Hematopoietic multipotent progenitor cell (in vitro differentiated cells): Measurements from ENCODE around the gene FANCI. TPM values are rescaled to one million over a fixed set of nuclear protein-coding genes. Genes with fewer than 3 reads are reported as not detected.
A peak's percentile ranks its signal among the peaks of the same experiment; 100 is the strongest.

Experiments
- DNase-seq, 3 donors: peaks; one replicate each; pipeline ENCODE4 v3.0.0-alpha.2; 2011 to 2015; ENCODE audit warnings: low read depth in 2 of 3, low spot score in 2 of 3
- total RNA-seq: library from RNA; depleted of rRNA; stranded (reverse); fragments of >200 nt; gene quantifications from one replicate; pipeline ENCODE4 v1.2.3, GENCODE V29; 2012

Gene FANCI
- 9.4 TPM for total RNA-seq

DNA sequence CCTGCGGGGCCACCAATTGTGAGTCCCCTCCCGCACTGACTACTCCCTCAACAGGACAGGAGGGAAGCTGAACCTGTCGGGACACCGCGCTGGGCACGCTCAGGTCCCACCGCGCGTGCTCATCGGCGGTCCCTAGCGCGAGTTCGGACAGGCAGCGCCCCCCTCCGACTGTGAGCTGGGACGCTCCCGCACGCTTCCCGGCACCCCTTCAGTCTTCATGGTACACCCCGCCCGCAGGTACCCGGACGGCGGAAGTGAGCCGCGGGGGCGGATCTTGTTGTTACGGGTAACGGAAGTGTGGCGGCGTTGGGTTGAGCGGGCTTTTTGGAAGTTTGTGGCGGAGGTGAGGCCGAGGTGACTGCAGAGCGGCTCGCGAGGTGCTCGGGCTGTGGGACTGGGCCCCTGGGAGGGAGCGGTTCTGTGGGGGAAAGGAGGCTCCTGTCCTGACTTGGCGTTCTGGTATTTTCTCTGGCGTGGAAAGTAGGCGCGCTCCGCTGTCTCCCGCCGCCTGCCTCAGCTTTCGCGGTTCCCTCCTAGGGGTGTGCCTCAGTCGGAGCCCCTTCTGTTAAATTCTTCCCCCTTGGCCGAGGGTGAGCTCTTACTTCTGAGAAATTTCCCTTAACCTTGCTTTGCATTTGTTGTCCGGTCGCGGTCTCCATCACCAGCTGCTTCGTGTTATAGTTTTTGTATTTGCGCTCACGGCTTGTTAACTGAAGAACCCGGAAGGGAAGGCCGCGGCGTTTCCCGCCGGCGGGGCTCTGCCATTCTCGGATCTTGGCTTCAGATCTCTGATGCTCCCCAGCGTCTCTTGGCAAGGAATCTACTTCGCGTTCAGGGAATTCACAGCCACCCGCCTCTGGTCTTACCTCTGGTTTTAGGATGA is at the start of gene FANCI:
Gene FANCI, plus strand, starts transcription at position 289 of the 883 bp plus-strand sequence. CDS start 3,669 bp downstream, outside the sequence.
- peak; percentile 85 to 96 (median 94) for DNase-seq

DNA sequence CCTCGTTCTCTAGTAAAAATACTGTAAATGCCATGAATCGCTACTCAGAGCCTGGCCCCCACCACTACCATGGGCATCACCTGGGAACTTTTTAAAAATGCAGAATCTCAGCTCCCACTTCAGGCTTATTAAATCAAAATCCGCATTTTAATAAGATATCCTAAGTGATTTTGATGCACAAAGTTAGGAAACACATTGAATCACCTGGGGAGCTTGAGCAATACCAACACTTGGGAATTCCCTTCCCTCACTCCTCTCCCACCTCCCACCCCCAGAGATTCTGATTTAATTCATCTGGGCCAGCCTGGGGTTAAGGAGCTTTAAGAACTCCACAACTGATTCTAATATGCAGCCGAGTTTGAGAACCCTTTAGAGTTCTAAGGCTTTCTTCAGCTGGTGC is 49.2 kb upstream of the FANCI start:
- no peak for DNase-seq

DNA sequence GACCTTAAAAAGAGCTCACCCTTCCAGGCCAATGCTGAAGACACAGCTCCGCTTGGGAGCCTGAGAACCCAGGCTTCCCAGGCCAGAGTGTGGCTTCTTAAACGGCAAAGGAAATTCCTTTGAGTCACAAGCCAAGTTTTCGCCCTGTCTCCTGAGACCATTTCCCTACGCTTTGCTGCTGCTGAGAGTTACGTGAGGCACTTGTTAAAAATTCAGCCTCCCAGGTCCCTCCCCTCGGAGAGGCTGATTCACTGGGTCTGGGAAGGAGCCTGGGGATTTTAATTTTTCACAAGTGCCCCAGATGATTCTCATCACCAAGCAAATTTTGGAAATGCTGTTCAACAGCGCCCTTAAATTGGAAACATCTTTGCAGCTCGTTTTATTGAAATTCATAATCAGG is 47.9 kb upstream of the FANCI start:
- no peak for DNase-seq

DNA sequence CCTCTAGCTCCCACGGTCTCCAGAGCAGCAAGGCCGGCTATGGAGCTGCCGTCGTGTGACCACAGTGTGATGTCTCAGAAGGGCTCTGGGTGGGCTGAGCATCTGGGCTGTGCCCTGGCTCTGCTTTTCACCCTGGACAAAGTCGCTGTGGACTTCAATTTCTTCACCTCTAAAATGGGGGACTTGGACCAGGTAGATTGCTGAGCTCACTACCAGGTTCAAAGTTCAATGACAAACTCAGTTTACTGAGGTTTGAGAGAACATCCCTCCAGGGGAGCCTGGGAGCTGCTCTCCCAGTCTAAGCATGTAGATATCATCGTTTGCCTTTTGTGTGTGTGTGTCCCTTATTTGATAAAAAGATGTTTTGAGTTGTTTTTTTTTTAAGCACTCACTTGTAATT is 47.5 kb upstream of the FANCI start:
- no peak for DNase-seq

DNA sequence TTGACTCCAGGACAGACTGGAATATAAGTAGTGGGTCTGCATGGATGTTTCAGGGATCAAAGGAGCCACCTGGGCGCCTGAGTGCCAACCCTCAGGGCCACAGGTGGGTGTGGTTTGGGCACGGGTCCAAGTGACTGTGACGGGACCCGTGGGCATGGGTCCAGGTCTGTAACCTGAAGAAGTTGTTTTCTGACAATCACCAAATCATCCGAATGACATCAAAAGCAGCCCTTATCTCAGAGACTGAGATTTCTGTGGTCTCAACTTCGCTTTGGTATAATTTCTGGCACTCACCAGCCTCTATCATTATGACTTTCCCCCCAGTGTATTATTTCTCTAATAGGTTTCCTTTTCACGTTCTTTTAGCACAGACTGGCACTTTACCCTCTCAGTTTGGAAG is 46.8 kb upstream of the FANCI start:
- no peak for DNase-seq

DNA sequence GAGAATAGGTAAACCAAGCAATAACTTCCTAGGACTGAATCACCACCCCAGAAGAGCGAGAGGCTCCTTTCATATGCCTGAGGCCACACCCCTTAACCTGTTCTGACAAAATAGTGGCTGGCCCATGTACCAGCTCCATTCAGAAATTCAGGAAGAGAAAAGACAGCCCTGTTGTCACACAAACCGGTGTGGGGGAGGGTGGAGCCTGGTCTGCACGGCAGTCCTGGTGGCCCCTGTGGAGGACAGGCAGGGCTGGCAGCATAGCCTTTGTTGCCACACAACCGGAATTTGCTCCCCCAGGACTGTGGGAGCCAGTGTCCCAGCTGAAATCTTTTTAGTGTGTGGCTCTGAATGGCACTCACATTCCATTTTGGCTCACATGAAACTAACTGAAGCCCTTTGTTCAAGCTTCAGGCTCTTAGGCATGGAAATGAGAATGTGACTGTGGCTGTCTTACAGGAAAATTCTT is 46.2 kb upstream of the FANCI start:
- DNase-seq: no peak

DNA sequence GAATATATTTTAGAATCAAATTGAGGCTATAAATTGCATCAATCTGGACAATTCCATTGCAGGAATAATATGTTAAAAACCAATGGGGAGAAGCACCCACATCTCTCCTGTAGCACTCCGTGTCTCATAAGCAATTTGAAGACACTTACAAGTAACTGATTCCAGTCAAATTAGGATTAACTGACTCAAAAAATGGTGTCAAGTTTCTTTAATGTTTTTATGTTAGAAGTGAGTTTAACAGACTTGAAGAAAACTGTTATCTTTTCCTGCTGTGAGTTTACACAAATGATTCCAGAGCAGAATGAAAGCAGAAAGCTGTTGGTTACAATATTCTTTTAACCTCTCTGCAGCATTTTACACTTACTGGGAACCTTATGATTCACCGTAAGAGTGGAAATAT is 45.6 kb upstream of the FANCI start:
- no peak for DNase-seq

DNA sequence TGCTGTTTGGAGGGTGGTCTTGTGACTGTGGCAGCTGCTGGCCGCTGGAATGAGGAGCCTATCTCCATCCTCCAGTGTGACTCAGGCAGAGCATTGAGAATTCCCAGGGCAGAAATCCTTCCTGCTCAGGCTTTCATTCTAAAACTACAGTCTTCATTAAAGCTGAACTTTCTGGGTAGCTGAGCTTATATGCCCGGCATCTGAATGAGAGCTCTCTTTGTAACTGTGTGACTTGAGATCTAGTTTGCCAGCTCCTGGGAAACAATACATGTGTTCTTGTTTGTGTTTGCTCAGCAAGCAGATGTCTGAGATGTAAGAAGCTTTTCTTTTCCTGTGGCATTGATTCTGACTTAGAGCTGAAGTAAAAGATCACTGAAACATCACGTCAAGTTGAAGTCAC is 44.8 kb upstream of the FANCI start:
- DNase-seq: no peak

DNA sequence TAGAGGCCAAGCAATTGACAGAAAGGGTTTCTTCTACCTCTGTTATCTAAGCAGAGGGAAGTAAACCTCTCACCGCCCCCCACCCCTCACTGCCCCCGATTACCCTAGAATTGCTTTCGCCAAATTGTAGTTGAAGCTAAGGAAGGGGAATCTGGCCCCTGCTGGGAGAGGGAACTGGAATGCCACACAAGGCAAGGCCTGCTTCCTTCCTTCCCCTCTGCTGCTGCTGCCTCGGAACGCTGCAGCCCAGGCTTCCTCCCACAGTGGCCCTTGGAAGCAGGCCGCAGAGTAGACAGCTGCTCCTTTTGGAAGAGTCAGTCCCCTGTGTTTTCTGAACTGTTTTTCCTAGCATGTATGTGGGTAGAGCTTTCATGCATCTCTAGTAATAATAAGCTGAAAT is 44.0 kb upstream of the FANCI start:
- no peak for DNase-seq

DNA sequence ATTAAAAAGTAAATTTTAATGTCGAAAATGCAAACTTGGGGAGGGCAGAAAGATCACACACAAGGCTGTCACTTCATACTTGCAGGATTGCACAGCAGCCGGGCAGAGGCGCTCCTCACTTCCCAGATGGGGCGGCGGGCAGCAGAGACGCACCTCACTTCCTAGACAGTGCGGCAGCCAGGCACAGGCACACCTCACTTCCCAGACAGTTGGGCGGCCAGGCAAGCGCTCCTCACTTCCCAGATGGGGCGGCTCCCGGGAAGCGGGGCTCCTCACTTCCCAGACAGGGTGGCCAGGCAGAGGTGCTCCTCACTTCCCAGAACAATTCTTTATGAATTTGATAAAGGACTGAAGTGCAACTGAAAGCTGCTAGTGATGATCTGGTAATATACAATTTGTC is 43.6 kb upstream of the FANCI start:
- no peak for DNase-seq

DNA sequence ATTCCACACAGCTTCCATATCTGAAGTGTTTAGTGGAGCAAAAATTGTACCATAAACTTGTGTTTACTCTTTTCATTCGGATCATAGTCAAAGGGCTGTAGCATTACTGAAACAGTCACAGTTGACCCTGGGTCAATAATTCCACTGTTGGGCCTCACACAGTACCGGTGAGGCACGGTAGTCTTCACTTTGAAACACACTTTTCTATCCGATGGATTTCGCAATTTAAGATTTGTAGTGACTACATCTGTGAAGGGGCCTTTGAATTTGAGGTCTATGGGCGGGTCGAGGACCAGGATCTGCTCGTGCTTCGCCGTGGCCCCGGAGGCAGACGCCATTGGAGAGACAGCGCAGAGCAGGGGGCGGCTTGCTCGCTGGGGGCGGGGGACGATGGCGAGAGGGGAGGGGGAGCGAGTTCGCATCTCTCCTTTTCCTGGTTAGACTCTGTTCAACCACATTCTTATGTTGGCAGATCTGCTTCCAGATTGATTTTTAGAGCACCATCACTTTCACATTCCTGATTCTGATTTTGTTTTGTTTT is 42.2 kb upstream of the FANCI start:
- no peak for DNase-seq

DNA sequence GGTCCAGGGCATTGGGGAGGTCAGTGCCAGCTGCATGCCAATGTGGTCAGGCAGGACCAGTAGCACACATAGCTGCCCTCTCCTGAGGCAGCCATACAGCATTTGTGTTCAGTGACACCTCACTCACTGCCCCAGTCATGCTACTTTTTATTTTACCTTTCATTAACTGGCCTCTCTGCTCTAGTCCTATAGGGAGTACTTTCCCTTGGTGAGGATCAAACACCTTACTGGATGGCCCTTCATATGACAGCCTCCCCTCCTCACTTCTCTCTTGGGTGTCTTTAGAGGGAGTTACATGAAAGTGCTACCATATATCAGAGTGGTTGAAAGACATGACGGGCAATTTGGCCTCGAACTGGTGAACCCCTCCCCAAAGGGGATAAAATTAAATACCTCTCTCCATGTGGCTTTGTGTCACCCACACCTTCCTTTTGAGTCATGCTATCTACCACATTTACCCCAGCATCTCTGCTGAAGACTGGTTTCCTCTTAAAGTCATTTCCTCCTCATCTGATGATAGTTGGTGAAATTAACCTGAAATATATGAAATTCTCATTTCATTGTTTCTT is 40.0 kb upstream of the FANCI start:
- DNase-seq: peak in 2 of 3 donors; percentile 51 to 62

DNA sequence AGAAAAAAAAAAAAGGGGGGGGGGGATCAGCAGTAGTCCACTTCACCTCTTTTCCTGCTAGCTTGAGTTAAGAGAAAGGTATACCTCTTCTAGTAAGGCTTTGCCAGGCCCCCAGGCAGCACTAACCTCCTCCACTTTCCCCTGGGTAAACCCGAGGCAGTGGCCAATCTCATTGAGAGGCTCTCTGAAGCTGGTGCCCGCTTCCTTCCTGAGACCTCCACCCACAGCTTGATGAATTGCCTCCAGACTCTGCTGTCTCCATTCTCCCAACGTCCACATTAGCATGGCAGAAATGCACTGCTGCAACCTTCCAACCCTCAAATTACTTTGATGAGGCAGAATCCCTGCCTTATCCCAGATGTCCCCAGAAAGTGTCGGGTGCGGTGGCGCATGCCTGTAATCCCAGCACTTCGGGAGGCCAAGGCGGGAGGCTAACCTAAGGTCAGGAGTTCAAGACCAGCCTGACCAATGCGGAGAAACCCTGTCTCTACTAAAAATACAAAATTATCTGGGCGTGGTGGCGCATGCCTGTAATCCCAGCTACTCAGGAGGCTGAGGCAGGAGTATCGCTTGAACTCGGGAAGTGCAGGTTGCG is 37.7 kb upstream of the FANCI start:
- DNase-seq: peak in 2 of 3 donors; percentile 11 to 38

DNA sequence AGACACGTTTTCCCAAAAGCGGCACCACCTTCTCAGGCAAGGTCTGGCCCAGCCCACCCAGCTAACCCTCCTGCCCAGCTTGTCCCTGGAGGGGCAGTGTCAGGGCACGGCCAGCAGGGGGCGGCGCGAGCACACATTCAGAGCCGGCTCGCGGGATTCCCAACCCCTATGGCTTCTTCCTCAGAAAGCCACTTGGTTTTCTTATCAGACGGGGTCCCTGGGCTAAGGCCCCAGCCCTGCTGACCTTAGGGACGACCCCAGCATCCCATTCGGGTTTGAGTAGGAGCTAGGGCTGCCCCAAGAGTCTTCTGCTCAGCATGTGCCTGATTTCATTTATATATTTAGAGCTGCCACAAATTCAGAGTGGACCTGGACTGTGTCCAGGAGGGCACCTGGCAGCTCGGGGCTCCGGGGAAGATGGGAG is 36.9 kb upstream of the FANCI start:
- peak; percentile 41 to 73 (median 71) for DNase-seq

DNA sequence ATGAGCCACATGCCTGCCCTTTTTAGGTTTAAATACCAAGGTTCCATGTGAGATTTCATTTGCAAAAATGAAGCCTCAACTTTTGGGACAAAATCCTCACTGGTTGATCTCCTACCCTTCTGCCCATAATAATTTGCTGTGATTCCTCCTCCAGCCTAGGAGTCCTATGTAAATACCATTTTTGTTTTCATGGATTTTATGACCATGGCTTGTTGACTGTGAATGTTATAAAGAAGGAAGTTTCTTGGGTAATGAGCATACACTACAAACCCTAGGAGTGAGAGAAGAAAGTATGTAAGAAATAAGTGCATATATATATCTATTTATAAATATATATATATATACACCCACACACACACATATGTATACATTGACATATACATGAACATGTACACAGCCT is 35.5 kb upstream of the FANCI start:
- DNase-seq: no peak

DNA sequence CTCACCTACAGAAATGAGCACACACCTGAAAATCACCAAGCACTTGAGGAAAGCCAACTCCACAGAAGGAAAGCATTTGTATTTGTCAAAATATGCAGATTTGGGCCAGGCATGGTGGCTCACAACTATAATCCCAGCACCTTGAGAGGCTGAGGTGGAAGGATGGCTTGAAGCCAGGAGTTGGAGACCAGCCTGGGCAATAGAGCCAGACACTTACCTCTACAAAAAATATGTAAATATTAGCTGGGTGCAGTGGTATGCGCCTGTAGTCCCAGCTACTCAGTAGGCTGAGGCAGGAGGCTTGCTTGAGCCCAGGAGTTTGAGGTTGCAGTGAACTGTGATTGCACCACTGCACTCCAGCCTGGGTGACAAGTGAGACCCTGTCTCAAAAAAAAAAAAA is 34.7 kb upstream of the FANCI start:
- DNase-seq: no peak

DNA sequence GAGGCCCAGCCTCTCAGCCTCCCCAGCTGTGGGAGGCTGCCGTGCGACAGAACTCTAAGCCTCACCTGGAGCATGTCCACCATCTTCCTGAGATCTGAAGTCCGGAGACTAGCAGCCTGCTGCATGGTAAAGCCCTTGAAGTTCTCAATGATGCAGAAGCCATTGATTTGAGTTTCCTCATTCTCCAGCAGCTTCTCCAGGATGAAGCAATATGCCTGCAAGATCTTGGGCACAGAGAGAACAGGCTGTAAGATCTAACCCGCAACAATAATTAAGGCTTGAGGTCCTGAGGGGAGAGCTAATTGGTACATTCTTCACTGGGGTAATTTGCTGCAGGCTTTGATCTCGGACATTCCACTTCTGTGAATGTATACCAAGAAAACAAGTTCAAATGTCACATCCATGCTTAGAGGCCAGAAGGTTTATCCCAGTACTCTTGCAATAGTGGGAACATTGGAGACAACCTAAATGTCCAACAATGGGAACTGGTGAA is 32.1 kb upstream of the FANCI start:
- no peak for DNase-seq

DNA sequence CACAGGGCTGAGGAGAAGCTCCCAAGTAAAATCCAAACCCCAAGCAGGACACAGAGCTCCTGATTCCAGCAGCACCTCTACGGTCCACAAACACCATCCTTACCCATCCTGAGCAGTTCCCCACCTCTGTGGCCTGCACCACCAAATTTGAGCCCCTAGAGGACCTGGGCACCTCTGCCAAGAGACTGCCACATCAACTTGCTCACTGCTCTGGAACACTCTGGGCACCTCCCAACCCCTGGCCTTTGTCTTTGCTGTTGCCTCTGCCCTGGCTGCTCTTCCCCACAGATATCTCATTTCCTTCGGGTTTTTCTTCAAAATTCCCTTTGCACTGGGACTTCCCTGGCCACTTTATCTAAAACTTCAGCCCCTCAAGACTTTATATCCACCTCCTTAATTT is 28.2 kb upstream of the FANCI start:
- DNase-seq: no peak

DNA sequence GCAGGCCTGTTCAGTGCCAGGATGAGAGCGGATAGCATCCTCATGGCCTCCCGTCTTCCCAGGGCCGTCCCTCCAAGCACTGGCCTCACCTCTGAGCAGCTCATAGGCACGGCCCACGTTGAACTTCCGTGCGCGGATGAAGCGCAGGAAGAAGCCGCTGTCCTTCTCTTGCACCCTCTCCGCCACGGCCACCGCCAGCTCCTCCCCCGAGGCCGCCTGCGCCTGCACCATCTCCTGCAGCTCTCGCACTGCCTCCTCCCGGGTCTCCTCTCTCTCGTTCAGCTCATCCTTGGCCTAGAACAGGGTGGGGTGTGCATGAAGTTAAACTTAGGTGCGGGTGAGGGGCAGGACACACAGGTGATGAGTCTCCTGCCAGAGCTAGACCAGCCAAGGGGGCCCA is 26.7 kb upstream of the FANCI start:
- no peak for DNase-seq

DNA sequence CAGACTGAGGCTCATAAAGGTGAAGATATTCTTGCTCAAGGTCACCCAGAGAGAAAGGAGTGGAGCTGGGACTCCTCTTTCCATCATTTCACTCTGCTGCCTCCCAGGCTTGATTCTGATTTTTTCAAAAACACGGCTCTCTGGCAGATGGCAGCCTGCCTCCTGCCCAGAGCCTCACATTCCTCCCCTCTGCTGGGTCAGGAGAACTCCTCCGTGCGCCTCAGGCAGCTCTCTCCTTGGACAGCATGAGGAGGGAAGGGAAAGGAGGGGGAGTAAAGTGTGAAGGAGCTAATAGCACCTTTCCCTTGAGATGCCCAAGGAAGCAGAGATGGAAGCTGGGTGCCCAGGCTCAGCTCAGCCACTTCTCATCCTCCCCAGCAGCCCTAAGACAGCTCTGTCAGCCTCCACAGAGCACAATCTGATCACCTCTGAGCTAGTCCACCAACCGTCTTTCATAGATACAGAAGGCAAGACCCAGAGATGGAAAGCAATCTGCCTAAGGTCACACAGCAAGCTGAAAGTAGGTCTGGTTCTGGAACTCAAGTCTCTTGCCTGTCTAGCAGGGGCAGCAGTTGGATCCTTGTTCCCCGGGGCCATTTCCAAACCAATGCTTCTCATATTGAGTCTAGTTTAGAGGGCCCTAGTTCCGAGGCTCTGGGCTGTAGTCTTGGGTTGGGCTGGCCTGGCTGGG is 25.9 kb upstream of the FANCI start:
- DNase-seq: no peak

DNA sequence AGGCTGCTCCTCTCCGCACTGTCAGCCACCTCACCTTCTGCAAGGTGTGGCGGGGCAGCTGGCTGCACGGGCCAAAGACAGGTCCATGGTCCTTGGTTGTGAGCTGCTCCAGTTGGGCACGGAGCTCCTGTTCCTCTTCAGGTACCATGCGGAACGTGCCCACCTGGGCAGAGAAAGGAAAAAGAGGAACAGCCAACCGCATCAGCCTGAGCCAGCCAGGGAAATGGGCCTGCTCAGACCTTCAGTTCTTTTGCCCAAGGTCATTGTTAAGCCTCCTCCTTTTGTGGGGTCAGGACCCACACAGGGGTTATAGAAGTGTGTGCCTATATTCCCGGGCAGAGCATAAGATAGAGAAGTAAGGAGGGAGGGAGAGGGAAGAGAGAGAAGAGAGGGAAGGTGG is 25.2 kb upstream of the FANCI start:
- DNase-seq: no peak
